ENCODE measurements around the gene BRD4.

The BRD4 gene

DNA sequence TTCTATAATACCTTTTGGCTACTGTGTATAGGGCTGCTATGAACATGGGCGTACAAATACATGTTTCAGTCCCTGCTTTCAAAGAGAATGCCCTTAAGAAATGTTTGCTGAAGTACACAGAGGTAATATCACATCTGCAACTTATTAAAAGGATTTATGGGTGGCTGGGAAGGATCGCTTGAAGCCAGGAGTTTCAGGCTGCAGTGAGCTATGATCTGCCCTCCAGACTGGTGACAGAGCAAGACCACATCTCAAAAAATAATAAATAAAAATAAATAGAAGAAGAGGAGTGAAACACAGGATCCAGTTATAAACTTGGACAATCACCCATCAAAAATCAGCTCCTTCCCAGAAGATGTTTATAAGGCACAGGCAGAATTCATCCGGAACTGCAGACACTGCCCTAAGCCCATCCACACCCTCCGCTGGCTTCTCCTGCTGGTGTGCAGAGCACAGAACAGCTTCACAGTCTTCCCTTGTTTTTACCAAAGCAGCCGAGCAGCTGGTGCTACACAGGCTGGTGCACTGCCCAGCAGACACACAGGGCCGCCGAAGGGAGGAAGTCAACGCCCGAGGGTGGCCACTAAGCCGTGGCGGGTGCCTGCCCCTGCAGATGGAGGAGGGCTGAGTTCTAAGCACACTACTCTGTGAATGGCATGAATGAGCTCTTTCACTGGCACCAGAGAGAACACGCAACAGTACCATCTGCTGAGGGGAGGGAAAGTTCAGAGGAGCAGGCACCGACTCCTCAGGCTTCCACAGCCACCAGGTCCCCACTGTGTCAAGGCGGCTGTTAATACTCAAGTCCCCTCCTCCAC, 44.0 kb downstream of the BRD4 start:
- no peak for DNase-seq

DNA sequence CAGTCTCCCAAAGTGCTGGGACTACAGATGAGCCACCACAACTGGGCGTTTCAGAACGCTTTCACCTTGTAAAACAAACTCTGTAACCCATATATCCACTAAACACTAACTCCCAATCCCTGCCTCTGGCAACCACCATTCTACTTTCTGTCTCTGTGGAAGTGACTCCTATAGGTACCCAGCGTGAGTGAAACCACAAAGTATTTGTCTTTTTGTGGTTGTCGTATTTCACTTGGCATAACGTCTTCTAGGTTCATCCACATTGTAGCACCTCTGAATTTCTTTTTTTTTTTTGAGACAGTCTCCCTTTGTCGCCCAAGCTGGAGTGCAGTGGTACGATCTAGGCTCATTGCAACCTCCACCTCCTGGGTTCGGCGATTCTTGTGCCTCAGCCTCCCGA, 44.8 kb downstream of the BRD4 start:
- DNase-seq = no peak

DNA sequence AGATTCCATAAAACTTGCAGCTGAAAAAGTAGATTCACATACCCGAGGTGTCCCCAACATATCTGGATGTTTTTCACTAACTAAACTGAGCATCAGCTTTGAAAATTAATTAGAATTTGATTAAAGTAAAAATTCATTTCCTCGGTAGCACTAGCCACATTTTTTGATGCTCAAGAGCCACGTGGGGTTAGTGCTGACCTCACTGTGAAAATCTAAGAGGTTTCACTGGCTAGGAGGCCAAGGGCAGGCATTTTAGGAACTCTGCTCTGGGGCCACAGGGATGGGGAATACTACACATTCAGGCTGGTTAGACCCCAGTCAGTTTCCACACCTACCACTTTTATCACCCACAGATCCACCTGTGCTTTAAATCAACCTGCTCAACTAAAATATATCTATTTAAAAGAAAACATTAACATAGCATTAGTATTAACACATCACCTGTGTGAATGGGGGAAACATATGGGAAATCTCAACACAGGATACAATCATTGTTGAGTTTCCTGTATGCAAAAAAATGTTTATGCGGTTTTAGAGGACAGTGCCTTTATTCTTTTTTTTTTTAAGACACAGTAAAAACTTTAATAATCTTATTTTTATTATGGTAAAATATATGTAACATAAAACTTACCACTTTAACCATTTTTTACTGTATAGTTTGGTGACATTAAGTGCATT, 45.5 kb downstream of the BRD4 start:
- DNase-seq = no peak

DNA sequence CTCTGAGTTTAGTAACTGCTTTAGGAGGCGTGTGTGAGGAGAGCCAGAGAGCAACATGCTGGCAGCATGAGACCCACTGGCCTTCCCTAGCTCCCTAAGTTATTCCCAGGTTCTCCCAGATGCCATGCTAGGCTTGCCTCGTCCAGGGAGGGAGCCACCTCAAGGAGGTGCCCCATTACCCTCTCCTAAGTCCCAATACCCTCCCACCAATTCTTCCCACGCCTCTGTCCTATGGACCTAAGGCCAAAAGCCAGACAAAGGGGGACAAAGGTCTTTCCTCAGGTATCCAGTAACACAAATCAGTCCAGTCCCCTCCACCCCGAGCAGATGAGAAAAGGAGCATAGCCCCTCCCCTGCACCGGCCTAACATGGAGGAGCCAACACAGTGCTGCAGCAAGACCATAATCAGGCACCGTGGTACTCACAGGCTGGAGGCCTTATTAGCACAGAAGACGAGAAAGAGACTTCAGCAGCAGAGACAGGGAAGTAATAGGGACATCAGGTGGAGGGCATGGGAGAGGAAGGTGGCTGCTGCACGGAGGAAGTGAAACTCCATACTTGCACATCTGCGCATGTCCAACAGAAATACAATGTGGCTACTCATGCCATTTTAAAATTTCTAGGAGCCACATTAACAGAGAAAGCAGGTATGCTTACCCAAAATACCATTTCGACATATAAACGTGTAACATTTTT, 46.3 kb downstream of the BRD4 start:
- DNase-seq = no peak

DNA sequence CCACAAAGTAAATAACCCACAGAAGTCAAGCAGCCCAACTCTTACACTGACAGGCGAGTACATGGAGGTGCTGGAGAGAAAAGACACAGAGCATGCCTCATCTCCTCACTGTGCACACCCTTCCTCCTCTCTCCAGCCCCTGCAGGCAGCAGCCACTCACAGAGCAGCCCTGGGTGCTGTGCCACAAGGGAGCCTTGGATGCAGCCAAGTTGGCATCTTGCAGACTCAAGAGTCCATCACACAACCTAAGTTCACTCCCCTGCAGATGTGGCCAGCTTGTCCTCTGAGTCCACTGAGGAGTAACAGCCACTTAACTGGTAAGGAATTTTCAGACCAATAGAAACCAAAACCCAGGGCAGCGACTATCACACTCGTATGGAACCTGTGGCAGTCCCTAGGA, 47.4 kb downstream of the BRD4 start:
- no peak for DNase-seq

DNA sequence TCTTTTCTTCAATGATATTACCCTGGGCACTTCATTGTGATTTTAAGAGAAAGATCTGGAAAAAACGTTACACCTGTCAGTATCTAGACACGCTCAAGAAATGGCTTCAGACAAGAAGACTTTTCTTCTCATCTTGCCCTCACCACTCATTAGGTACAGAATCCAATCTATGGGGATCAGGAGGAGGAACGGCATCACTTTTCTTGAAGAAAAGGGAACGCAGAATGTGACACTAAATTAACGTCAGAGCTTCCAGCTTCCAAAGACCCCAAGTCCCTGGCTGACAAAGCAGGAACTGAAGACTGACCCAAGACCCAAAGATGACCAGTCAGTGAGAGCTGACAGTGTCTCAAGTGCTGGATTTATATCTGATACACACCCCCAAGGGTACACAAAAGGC, 48.2 kb downstream of the BRD4 start:
- no peak for DNase-seq

DNA sequence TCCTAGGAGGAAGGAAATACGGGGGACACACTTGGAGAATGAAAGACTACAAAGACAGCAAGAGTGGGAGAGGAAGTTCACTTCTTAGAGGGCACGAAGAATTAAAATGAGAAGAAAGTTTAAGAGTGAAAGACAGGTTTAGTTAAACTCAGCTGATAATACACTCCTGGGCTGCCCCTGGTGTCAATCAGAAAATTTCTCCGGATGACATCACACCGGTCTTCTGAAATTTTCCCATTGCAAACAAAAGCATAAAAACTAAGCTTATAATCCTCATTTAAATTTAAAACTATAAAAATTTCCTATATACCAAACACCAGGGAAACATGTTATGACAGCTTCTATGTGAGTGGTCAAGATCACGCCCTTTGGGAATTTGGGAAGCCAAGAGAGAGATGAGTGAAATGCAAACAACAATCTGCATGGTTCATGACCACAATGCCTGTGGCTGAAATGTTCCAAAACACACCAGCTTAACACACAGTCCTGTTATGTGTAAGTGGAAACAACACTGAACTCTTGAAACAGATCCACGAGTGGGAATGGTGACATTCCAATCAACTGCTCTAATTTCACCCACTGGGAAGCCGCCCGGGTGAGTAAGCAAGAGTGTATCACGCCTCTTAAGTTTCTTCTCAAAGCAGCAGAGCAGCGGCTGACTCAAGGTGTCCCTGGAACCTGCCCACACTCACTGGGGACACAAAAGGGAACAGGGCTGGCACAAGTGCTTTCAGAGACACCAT, 49.0 kb downstream of the BRD4 start:
- peak; percentile 64 to 65 for DNase-seq

DNA sequence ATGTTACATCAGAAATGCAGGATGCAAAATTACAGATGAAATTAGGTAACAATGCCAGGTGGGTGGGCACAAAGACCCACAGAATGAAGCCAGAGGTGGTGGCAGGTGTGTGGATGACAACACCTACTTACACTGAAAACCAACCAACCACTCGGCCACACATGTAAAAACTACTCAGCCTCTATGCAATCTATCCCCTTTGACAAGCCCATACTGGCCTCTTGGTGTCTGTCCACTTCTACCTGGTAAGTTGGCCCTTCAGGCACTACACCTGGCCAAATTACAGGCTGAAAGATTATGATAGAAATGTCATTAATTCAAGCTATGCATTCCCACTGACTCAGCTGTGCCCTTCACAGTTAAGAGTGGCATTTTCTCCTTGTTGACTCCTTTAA, 50.0 kb downstream of the BRD4 start:
- DNase-seq = no peak

DNA sequence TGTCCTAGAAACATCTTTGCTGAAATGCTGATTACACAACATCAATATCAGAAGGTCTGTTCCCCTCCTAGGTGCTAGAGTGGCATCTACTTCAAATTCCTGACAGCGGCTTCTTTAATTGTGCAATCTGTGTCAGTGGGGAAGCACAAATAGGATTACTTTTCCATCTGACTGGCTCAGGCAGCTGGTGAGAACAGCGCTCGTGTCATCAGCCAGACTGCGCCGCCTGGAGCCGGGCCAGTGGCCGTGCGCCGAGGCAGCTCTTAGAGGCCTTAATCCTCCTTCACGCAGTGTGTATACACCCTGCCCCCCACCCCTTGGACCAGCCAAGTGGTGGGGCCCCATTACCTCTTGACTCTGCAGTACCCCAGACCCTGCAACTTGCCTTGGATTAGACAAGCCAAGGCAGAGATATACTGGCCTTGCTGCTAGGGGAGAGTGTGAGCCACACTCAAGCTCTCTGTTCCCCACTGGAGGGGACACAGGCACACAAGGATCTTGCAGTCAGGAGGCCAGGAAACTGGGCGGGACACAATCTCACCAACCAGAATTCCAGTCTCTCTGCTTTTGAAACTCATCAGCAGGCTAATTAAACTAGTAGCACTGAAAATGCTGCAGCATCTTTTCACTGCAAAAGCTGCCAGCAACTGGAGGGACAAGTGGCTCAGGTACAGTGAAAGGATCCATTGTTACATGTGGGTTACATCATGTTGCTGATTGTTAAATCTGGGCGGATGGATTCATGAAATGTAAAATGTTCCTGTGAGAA, 51.2 kb downstream of the BRD4 start:
- DNase-seq = no peak

DNA sequence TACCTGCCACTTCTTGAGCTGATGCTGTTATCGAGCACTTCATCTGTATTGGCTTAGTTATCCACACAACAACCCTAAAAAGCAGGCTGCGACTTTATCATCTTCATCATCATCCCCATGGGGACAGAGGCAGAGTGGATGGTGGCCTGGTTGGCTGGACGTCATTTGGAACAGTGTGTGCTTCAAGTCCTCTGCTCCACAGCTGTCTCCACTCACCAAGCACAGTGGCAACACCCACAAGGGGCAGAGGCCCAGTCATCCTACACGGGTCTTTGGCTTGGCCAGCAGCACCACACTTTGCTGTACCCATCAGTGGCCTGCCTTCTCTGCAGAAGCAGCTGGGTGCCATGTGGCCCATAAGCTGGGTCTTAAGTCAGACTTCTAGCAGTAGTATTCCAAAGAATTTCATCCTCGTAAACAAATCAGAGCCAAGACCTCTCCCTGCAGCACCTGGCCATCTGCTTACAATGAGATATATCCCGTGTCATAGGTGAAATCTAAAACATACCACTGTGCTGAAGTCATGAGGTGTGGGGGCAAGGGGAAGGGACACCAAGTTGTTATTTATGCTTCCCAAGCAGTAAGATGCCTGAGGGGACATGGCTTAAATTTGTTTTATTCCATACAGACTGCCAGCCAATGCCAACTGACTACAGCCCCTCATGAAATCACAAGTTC, 52.2 kb downstream of the BRD4 start:
- DNase-seq = no peak

DNA sequence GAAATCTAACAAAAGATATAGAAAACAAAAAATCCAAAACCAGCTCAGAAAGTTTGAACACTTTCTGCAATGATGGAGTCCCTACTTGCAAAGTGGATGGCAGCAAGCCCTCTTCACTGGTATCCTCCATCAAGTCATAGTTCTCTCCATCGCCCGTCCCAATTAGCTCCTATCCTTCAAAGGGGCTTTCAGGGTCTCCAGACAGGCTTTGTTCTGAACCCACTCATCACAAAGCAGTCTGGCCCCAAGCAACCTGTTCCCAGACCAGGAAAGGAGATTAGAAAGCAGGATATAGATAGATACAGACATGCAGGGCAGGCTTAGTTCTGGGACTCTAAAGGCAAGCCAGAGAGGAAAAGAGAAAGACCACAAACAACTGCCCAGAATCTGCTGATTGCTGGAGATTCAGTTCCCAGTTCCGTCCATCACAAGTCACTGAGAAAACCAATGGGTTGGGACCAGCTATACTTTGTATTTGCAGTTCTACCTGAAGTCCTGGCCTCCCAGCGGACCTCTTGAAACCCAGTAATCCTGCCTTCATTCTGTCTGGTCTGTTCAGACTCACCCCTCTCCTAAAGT, 52.9 kb downstream of the BRD4 start:
- no peak for DNase-seq

DNA sequence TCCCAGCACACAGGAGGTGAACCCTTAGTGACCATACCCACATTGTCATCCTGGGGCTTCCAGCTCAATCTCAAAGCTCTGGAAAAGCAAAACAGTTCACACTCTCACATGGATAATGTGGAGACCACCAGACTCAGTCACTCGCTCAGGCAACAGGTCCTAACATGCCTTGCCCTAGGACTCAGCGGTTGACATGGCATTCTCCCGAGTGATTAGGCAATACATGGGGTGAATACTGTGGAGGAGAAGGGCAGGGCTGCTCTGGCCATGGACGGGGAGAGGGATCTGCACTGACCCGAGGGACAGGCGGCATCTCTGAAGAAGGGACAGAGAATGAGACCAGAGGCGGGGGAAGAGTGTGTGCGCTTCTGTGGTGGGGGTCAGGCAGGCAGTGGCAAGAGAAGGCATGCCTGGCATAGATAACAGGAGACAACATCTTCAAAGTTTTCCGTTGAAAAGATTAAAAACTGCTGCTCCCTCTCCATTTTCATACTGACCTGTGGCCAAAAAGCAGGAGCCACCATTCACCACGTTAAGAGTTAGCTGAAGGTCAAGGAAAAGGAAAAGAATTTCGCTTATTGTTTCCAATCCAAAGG, 55.6 kb downstream of the BRD4 start:
- no peak for DNase-seq

DNA sequence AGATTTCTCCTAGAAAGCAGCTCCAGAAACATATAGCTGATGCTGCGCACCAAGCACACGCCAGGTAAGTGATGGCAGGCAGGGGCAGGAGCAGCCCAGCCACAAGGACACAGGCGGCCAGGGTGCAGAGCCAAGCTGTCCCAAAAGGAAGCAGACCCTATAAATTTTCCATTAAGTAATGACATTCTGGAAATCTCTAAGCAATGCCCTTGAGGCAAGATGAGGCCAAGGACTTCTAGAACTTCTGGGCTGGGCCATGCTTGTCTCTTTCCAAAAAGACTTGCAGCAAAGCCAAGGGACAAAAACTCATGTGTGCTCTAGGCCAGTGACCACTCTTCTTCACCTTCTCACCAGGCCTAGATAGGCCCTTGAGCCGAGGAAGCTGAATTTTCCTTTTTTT, 57.9 kb downstream of the BRD4 start:
- DNase-seq = no peak

DNA sequence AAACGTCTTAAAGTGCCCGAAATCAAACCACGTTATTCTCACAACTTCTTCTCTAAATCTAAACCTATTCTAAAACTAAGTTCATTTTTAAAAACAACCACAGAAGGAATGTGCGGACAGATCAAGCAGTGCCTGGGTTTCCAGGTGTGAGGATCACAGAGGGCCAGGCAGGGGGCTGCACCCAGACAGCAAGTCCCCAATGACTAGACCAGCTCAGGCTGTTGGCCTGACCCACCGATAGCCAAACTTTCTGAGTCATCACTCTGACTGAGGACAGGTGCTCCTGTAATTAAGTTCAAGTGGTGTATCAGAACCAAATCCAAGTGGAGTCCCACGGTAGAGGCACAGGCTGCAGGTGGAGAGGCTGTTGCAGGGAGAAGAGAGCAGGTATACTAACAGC, 62.5 kb downstream of the BRD4 start:
- DNase-seq = no peak

DNA sequence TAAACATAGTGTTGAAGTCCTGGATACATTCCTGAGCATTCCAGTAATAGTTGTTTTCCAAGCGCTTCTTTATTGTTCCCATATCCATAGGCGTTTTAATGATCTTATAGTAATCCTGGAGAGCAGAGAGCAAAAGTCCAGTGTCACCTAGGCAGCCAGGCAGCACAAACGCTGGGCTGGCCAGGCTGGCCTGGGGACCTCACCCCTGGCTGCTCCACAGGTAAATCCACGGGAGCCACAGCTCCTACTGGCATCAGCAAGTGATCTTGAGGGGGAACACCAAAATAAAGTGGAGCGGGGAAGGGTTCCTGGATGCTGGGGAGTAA, 63.4 kb downstream of the BRD4 start:
- DNase-seq = no peak

DNA sequence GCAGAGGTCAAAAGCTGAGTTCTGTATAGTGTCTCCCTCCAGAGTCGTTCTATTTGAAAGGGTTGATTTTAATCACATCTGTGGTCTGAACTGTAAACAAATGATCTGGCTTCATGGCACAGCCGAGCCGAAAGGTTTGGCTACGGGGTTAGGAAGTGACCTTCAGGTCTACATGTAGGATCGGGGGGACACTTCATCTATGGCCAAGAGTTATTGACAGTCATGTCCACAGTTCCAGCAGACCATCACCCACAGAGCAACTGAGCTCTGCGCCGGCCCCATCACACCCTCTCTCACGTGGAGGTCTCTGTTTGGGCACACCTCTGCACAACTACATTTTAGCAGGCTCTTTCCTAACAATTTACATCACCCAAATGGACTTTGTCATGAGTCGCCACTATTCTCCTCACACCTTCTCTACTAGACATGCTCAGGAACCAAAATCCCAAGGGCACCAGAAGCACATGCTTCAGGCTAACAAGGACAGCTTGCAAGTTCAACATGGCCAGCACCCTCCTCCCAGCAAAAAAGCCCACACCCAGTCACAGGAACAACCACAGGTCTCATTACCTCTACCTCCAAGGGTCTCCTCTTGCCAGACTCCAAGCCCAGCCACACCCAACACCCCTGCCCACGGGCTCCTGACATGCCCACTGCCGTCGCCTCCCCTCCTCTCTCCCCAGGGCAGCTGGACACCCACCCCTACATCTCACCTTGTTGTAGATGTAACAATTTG, 64.0 kb downstream of the BRD4 start:
- DNase-seq = no peak

DNA sequence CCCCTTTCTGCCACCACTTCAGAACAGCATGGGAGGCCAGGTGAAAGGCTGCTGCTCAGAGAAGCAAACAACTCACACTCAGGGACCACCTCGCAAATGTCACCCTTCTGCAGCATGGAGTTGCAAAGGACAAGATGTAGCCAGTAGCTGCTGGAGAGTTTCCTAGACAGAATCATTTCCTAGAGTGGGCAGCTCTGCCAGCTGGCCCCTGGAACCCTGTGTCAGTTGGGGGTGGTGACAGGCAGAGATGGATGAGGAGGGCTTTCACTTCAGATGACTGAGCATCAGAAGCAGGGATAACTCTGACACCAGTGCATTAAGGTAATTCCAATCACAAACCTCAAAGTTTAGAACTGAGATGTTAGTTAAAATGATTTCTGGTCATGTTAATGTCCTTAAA, 65.7 kb downstream of the BRD4 start:
- DNase-seq = no peak

DNA sequence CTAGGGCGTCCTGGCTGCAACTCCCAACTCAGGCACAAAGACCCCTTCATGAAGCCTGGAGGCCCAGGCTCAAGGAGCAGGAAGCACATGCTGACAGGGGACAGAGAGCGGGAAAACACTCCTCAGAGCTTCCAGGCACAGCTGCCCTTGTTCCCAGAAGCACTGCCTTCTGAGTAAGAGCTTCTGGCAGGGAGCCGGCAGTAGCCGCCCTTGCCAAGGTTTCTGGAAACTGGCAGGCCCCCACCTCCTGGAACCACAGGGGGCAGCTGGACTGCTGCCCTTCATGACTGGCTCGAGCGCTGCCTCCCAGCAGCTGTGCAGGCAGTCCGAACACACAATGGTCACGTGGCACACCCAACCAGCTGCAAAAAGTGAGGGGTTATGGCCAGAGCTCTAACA, 66.5 kb downstream of the BRD4 start:
- no peak for DNase-seq

DNA sequence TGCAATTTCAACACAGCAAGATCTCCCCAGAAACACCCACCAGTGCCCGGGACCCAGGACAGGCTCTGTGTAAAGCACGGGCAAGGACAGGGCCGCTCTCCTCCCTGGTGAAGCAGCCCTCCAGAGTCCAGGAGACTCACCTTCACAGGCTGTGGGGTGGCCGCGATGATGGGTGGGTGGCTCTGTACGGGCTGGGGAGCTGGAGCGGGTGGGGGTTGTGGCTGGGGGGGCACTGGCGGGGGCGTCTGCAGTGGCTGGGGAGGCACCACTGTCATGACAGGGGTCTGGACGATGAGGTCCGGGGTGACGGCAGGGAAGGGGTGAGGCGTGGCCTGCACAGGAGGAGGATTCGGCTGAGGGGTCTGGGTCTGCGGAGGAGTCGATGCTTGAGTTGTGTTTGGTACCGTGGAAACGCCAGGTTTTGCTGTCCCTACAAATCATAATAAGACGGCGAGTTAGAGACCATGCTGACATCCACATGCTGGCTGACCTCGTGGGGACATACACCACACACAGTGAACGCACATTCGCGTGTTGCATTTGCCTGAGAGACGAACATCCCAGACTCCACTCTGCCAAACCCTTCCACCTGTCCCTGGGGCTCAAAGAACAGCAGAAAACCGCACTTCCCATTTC, 67.0 kb downstream of the BRD4 start:
- DNase-seq = no peak

DNA sequence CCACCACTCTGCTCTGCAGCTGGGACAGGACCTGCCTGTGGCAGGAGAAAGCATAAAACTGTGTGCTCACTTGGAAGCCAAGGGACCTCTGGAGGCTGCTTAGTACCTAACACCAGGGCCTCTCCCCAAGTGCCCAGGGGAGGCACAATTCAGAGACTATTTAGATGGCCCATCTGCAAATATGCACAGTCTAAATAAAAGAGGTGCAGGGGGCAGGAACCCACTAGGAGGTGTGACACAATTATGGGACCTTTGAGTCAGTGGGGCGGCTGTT, 67.5 kb downstream of the BRD4 start:
- DNase-seq = no peak
